GM12892 (cell line): ENCODE results near the gene SERAC1.

Experiments
- POLR2A ChIP-seq: IDR thresholded peaks from 2 replicates; pipeline ENCODE4 v1.6.1; 2011; ENCODE audit warnings: low read depth, low read length, control low read depth
- POLR2AphosphoS5 ChIP-seq: IDR thresholded peaks from 2 replicates; pipeline ENCODE4 v1.6.1; 2011; ENCODE audit warnings: low read depth, low read length, control low read depth
- TAF1 ChIP-seq: IDR thresholded peaks from 2 replicates; pipeline ENCODE4 v1.6.1; 2011; ENCODE audit warnings: low read depth, mild to moderate bottlenecking, control low read depth, low read length, borderline replicate concordance

DNA sequence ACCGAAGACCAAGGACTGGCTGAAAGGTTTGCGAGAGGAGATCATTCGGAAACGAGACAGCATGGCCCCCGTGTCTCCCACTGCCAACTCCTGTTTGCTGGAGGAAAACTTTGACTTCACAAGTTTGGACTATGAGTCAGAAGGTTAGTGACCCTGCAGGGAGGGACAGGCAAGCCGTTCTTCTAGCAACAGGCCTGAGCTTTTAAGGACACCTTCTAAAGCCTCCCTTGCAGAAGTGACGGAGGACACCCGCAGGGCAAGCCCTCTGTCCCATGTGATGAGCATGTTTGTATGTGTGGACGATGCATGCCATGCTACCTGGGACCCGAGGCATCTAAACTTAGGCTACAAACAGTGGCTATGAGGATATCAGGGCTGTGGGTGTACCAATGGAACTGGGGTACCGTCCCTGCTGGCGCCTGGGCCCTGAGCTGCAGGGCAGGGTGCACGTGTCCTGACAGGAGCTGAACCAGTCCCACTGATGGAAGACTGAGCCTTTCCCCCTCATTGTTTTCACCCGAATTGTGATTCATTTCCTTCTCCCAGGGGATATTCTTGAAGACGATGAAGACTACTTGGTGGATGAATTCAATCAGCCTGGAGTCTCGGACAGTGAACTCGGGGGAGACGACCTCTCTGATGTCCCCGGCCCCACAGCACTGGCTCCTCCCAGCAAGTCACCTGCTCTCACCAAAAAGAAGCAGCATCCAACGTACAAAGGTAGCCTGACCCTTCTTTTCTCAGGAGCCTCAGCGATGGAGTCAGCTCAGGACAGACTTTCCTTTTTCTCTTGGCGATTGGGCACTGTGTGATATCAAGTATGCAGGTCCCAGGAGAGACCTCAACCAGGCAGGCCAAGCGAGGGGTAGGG lies 84.4 kb downstream of the SERAC1 start:
- TF ChIP-seq POLR2A (no peak), POLR2AphosphoS5 (no peak), TAF1 (no peak)
